H9 (cell line): Measurements from ENCODE around the gene GLYATL3. TPM values are rescaled to one million over a fixed set of nuclear protein-coding genes. Genes with fewer than 3 reads are reported as not detected.

Experiments
- DNase-seq: peaks from one replicate; pipeline ENCODE4 v3.0.0-alpha.2; 2017
- H2AFZ ChIP-seq: one replicate; pipeline ENCODE4 v1.6.1; 2013; ENCODE audit warnings: mild to moderate bottlenecking, low read length, control low read depth, moderate library complexity
- H2AK5ac ChIP-seq: 2 replicates; pipeline ENCODE4 v1.6.1; 2013; ENCODE audit warnings: low read length, control low read depth, mixed read lengths; ENCODE audit not compliant: insufficient read length
- H2BK120ac ChIP-seq: one replicate; pipeline ENCODE4 v1.6.1; 2013; ENCODE audit warnings: low read depth, mild to moderate bottlenecking, low read length, control low read depth, inconsistent platforms; ENCODE audit not compliant: poor library complexity, severe bottlenecking
- H2BK12ac ChIP-seq: 2 replicates; pipeline ENCODE4 v1.6.1; 2013; ENCODE audit warnings: low read length, control low read depth, mixed read lengths, low read depth; ENCODE audit not compliant: insufficient read length
- H2BK15ac ChIP-seq: 2 replicates; pipeline ENCODE4 v1.6.1; 2013; ENCODE audit warnings: low read depth, low read length, control low read depth
- H2BK20ac ChIP-seq: one replicate; pipeline ENCODE4 v1.6.1; 2013; ENCODE audit warnings: low read depth, mild to moderate bottlenecking, low read length, control low read depth, inconsistent platforms; ENCODE audit not compliant: poor library complexity, severe bottlenecking
- H2BK5ac ChIP-seq: 2 replicates; pipeline ENCODE4 v1.6.1; 2013; ENCODE audit warnings: low read length, control low read depth, mixed read lengths; ENCODE audit not compliant: insufficient read length
- H3K14ac ChIP-seq: 2 replicates; pipeline ENCODE4 v1.6.1; 2013; ENCODE audit warnings: low read length, control low read depth; ENCODE audit not compliant: insufficient read depth
- H3K18ac ChIP-seq: 2 replicates; pipeline ENCODE4 v1.6.1; 2013; ENCODE audit warnings: low read depth, mild to moderate bottlenecking, mixed read lengths, low read length, control low read depth; ENCODE audit not compliant: insufficient read length
- H3K23ac ChIP-seq: 2 replicates; pipeline ENCODE4 v1.6.1; 2013; ENCODE audit warnings: low read length, control low read depth, mixed read lengths, low read depth; ENCODE audit not compliant: insufficient read length
- H3K23me2 ChIP-seq: 2 replicates; pipeline ENCODE4 v1.6.1; 2013; ENCODE audit warnings: low read depth, mild to moderate bottlenecking, mixed read lengths, low read length, control low read depth; ENCODE audit not compliant: insufficient read length, poor library complexity, severe bottlenecking
- H3K27ac ChIP-seq: 2 replicates; pipeline ENCODE4 v1.5.1; 2013; ENCODE audit warnings: low read length, control low read depth, mixed read lengths, low read depth; ENCODE audit not compliant: insufficient read length
- H3K27me3 ChIP-seq: 2 replicates; pipeline ENCODE4 v1.6.1; 2013; ENCODE audit warnings: low read length, control low read depth, inconsistent platforms; ENCODE audit not compliant: insufficient read depth
- H3K4ac ChIP-seq: 2 replicates; pipeline ENCODE4 v1.6.1; 2013; ENCODE audit warnings: low read depth, mild to moderate bottlenecking, control low read depth, inconsistent platforms, low read length, moderate library complexity
- H3K4me1 ChIP-seq: 2 replicates; pipeline ENCODE4 v1.6.1; 2013; ENCODE audit warnings: low read length, control low read depth, inconsistent platforms; ENCODE audit not compliant: insufficient read depth
- H3K4me2 ChIP-seq: 2 replicates; pipeline ENCODE4 v1.6.1; 2013; ENCODE audit warnings: low read length, control low read depth, mixed read lengths; ENCODE audit not compliant: insufficient read length, insufficient read depth
- H3K56ac ChIP-seq: 2 replicates; pipeline ENCODE4 v1.6.1; 2013; ENCODE audit warnings: low read depth, mild to moderate bottlenecking, mixed read lengths, low read length, control low read depth; ENCODE audit not compliant: insufficient read length
- H3K79me1 ChIP-seq: 2 replicates; pipeline ENCODE4 v1.6.1; 2013; ENCODE audit warnings: low read depth, mild to moderate bottlenecking, moderate library complexity, low read length, control low read depth, inconsistent platforms; ENCODE audit not compliant: insufficient read depth, poor library complexity, severe bottlenecking
- H3K79me2 ChIP-seq: 2 replicates; pipeline ENCODE4 v1.6.1; 2013; ENCODE audit warnings: low read length, control low read depth, inconsistent platforms; ENCODE audit not compliant: insufficient read depth
- H3K9ac ChIP-seq: 2 replicates; pipeline ENCODE4 v1.6.1; 2013; ENCODE audit warnings: low read length, control low read depth, mixed read lengths; ENCODE audit not compliant: insufficient read length; ENCODE audit errors: extremely low read depth
- H3K9me3 ChIP-seq: one replicate; pipeline ENCODE4 v1.6.1; 2013; ENCODE audit warnings: low read depth, low read length, inconsistent platforms; ENCODE audit not compliant: control insufficient read depth
- H3T11ph ChIP-seq: one replicate; pipeline ENCODE4 v1.6.1; 2013; ENCODE audit warnings: mild to moderate bottlenecking, low read length, control low read depth, inconsistent platforms
- H4K20me1 ChIP-seq: one replicate; pipeline ENCODE4 v1.6.1; 2013; ENCODE audit not compliant: control insufficient read depth, insufficient read length, insufficient read depth
- H4K5ac ChIP-seq: 2 replicates; pipeline ENCODE4 v1.6.1; 2013; ENCODE audit warnings: low read depth, mild to moderate bottlenecking, mixed read lengths, low read length, control low read depth; ENCODE audit not compliant: insufficient read length
- H4K8ac ChIP-seq: replicated peaks from 2 replicates; pipeline ENCODE4 v1.6.1; 2013; ENCODE audit warnings: low read length, control low read depth, mixed read lengths, low read depth; ENCODE audit not compliant: insufficient read length
- H4K91ac ChIP-seq: 2 replicates; pipeline ENCODE4 v1.6.1; 2013; ENCODE audit warnings: low read depth, mild to moderate bottlenecking, moderate library complexity, mixed read lengths, low read length, control low read depth; ENCODE audit not compliant: insufficient read length
- H3K27ac Mint-ChIP-seq, 3 experiments: 2 replicates in 2 of 3; 3 replicates in 1 of 3; pipeline ENCODE4 v1.8.0; 2020 to 2021; ENCODE audit warnings: mixed read lengths in 3 of 3, mild to moderate bottlenecking in 1 of 3, moderate library complexity in 1 of 3
- H3K27me3 Mint-ChIP-seq: 2 replicates; pipeline ENCODE4 v1.8.0; 2021; ENCODE audit warnings: low read depth, mild to moderate bottlenecking, moderate library complexity, mixed read lengths
- H3K36me3 Mint-ChIP-seq, 3 experiments: 2 replicates in 2 of 3; 3 replicates in 1 of 3; pipeline ENCODE4 v1.8.0; 2020 to 2021; ENCODE audit warnings: low read depth in 3 of 3, mixed read lengths in 3 of 3; ENCODE audit not compliant: insufficient read depth in 1 of 3
- H3K4me1 Mint-ChIP-seq, 2 experiments: 2 replicates each; pipeline ENCODE4 v1.8.0; 2020; ENCODE audit warnings: mixed read lengths in 2 of 2
- H3K4me3 Mint-ChIP-seq, 2 experiments: 2 replicates in 1 of 2; 3 replicates in 1 of 2; pipeline ENCODE4 v1.8.0; 2020 to 2021; ENCODE audit warnings: mild to moderate bottlenecking in 2 of 2, mixed read lengths in 2 of 2, moderate library complexity in 1 of 2
- H3K9me3 Mint-ChIP-seq, 2 experiments: 2 replicates in 1 of 2; 3 replicates in 1 of 2; pipeline ENCODE4 v1.8.0; 2020; ENCODE audit warnings: mild to moderate bottlenecking in 2 of 2, mixed read lengths in 2 of 2, moderate library complexity in 1 of 2
- CTCF ChIP-seq: fragments of 200-600 bp; sonication (generic); conservative IDR thresholded peaks from 3 replicates; pipeline ENCODE4 v1.8.0; 2021; ENCODE audit warnings: antibody characterized with exemption, mild to moderate bottlenecking
- WGBS: extraction: QIAGEN DNeasy Blood & Tissue Kit; methylation state at CpG from one replicate; pipeline ENCODE4 v1.1.7; 2013; ENCODE audit warnings: missing lambda C conversion rate, low lambda C conversion rate, mixed read lengths; ENCODE audit not compliant: insufficient read length; ENCODE audit errors: extremely low coverage; 5-methylcytosine and 5-hydroxymethylcytosine counted together
- total RNA-seq: library from RNA; stranded (reverse); gene quantifications from 2 replicates; pipeline ENCODE4 v1.2.1, GENCODE V29; 2021

The GLYATL3 gene
- total RNA-seq, 1 experiment from 2014 or later, result not detected

GRCh38 chr6:49551866-49552129, 52.1 kb downstream of the GLYATL3 start:
- peaks cover 11% of the 10 kb centered on the region; the same call in 1 of the 2 replicates for H3K27me3 ChIP-seq

More at GRCh38 chr6:49551866-49552129, 52.1 kb downstream of the GLYATL3 start:
- peak overlapping the region; percentile 84 for H3K4me2 ChIP-seq
- no peak overlapping the region for H4K91ac ChIP-seq
- no peak overlapping the region for H3K14ac ChIP-seq
- H3K4ac ChIP-seq, result no peak overlapping the region
- H3K18ac ChIP-seq, result no peak overlapping the region
- no peak for TF ChIP-seq CTCF
- peaks cover 6% of the 10 kb centered on the region; the same call in 1 of the 2 replicates for H3K4me1 ChIP-seq
- no peak overlapping the region for H3K23ac ChIP-seq
- DNase-seq, result no peak
- H3K27me3 Mint-ChIP-seq, result peaks cover 53% of the 10 kb centered on the region
- no peak overlapping the region for H3K9ac ChIP-seq
- no peak overlapping the region for H2BK12ac ChIP-seq
- H3K4me1 Mint-ChIP-seq, result peaks cover 51 to 65% of the 10 kb centered on the region in 2 experiments
- H2BK15ac ChIP-seq, result no peak overlapping the region
- no peak overlapping the region for H3K56ac ChIP-seq
- peaks cover 7 to 40% (median 39%) of the 10 kb centered on the region in 3 experiments for H3K36me3 Mint-ChIP-seq
- H4K20me1 ChIP-seq, result no peaks in the 10 kb centered on the region
- peaks cover 0 to 3% of the 10 kb centered on the region in 2 experiments; a peak in 2 of 5 replicates for H3K9me3 Mint-ChIP-seq
- H2AK5ac ChIP-seq, result no peak overlapping the region
- H3K9me3 ChIP-seq, result no peaks in the 10 kb centered on the region
- peaks cover 14% of the 10 kb centered on the region for H3K23me2 ChIP-seq
- H3K79me2 ChIP-seq, result no peaks in the 10 kb centered on the region
- no CpG with 5 or more reads among the region's 2 CpGs for WGBS
- no peak overlapping the region for H4K5ac ChIP-seq
- no peak overlapping the region for H4K8ac ChIP-seq
- H3T11ph ChIP-seq, result no peak overlapping the region
- peak overlapping the region; percentile 63 to 99 (median 94); a peak in 6 of 7 replicates for H3K27ac Mint-ChIP-seq
- no peak overlapping the region for H3K27ac ChIP-seq
- H2AFZ ChIP-seq, result no peak overlapping the region
- H3K4me3 Mint-ChIP-seq, result peak overlapping the region; percentile 75 to 86
- no peaks in the 10 kb centered on the region for H3K79me1 ChIP-seq
- no peak overlapping the region for H2BK5ac ChIP-seq
- H2BK20ac ChIP-seq, result no peak overlapping the region
- H2BK120ac ChIP-seq, result no peak overlapping the region
